ENCODE measurements around the gene ZNF326. TPM values are rescaled to one million over a fixed set of nuclear protein-coding genes. Genes with fewer than 3 reads are reported as not detected.

The ZNF326 gene
- total RNA-seq, 1 donor = 15.2 TPM

DNA sequence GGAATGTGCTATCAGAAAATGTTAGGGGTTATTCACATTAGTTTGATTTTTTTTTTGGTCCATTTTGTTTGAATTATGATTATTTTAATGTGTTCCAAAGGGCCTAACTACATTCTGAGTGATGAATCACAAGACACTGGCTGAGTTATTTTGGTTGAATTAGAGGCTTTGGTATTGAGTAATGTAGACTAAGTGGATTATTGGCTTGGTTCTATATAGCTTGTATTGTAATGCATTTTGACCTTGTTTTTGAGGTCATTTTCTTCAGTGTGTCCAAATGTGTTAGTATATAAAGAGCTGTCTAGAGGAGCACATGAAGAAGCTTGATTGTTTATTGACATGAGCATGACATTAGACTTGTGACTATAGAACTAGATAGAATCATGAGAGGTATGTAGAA lies 3.4 kb downstream of the ZNF326 start:
- H3K4me3 ChIP-seq (ENCODE audit: low read depth, low read length) = no peak overlapping the region
- DNase-seq (ENCODE audit: low read depth) = peak; percentile 46
- TF ChIP-seq, protein P1, sequence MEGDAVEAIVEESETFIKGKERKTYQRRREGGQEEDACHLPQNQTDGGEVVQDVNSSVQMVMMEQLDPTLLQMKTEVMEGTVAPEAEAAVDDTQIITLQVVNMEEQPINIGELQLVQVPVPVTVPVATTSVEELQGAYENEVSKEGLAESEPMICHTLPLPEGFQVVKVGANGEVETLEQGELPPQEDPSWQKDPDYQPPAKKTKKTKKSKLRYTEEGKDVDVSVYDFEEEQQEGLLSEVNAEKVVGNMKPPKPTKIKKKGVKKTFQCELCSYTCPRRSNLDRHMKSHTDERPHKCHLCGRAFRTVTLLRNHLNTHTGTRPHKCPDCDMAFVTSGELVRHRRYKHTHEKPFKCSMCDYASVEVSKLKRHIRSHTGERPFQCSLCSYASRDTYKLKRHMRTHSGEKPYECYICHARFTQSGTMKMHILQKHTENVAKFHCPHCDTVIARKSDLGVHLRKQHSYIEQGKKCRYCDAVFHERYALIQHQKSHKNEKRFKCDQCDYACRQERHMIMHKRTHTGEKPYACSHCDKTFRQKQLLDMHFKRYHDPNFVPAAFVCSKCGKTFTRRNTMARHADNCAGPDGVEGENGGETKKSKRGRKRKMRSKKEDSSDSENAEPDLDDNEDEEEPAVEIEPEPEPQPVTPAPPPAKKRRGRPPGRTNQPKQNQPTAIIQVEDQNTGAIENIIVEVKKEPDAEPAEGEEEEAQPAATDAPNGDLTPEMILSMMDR (IDR thresholded peaks at IDR 0.05; ENCODE audit: insufficient read depth, low read length) = no peak

DNA sequence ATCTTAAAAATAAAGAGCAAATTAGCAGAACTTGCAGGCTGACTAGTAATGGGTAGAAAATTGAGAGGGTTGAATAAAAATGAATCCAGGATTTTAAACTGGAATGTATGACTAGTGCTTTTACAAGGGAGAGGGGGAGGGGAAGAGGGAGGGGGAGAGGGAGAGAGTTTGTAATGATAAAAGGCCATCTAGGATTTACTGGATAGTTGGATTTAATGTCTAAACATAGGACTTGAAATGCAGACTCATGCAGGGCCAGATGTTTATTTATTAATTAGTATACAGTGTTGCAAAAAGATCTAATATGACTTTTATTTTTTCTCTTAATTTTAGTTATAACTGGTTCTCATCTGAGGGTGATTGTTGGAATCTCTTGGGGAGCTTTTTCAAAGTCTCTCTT lies 4.3 kb downstream of the ZNF326 start:
- no peak overlapping the region for H3K4me3 ChIP-seq (ENCODE audit: low read depth, low read length)
- TF ChIP-seq, protein P1 (IDR thresholded peaks at IDR 0.05; ENCODE audit: insufficient read depth, low read length) = no peak
- no peak for DNase-seq (ENCODE audit: low read depth)

DNA sequence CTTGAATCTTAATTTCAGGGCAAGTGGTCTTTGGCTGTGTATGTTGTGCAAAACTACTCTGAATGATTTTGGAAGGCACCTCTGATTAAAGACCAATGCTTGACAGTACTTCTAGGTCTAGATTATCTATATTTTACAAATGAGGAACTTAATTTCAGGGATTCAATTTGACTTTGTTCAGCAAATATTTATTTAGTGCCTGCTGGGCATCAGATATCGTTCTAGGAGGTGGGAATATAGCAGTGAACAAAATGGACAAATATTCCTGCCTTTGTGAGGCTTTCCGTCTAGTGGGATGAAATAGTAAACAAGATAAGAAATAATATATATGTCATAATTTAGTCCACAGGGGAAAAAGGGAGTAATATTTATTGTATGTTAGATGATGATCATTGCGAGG lies 4.7 kb downstream of the ZNF326 start:
- TF ChIP-seq, protein P1 (IDR thresholded peaks at IDR 0.05; ENCODE audit: insufficient read depth, low read length) = no peak
- no peak for DNase-seq (ENCODE audit: low read depth)
- no peak overlapping the region for H3K4me3 ChIP-seq (ENCODE audit: low read depth, low read length)

DNA sequence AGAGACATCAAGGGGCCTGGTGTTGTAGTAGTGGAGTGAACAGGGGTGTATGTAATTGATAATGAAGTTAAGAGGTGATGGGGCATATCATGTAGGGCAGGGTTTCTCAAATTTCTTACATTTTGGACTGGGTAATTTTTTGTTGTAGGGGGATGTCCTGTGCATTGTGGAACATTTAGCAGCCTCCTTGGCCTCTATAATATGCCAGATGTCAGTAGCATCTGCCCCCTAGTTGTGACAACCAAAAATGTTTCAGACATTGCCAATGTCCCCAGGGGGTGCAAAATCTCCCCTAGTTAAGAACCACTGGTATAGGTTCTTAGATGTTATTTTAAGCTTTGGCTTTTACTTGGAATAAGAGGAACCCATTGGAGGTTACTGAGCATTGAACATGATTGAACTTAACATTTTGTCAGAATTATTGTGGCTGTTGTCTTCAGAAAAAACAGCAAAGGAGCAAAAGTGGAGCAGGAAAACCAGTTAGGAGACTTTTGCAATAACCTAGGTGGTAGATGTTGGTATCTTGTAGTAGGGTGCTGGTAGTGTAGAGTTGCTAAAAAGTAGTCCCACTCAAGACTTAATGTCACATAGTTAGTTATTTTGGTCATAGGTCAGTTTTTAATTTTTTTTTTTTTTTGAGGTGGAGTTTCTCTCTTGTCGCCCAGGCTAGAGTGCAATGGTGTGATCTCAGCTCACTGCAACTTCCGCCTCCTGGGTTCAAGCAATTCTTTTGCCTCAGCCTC lies 6.2 kb downstream of the ZNF326 start:
- DNase-seq (ENCODE audit: low read depth) = no peak
- H3K4me3 ChIP-seq (ENCODE audit: low read depth, low read length) = no peak overlapping the region
- TF ChIP-seq, protein P1 (IDR thresholded peaks at IDR 0.05; ENCODE audit: insufficient read depth, low read length) = no peak

DNA sequence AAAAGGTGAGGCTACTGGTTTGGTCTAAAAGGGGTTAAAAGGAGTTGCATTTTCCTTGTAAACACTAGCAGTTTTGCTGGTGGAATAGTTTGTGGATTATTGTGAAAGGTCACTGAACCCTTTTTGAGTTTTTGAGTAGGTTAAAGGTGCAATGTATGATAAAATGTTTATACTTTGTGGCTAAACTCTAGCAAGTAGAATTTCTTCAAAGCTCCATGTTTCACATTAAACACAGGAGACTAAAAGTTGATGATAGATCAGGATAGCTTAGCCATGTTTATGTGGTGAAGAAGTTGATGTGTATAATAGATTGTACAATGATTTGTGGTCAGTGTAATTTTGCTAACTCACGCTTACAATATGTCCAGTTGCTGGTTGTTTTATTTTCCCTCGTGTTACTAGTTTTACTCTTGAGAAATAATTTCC lies 13.1 kb downstream of the ZNF326 start:
- TF ChIP-seq, protein P1 (IDR thresholded peaks at IDR 0.05; ENCODE audit: insufficient read depth, low read length) = no peak
- DNase-seq (ENCODE audit: low read depth) = no peak
- no peak overlapping the region for H3K4me3 ChIP-seq (ENCODE audit: low read depth, low read length)

DNA sequence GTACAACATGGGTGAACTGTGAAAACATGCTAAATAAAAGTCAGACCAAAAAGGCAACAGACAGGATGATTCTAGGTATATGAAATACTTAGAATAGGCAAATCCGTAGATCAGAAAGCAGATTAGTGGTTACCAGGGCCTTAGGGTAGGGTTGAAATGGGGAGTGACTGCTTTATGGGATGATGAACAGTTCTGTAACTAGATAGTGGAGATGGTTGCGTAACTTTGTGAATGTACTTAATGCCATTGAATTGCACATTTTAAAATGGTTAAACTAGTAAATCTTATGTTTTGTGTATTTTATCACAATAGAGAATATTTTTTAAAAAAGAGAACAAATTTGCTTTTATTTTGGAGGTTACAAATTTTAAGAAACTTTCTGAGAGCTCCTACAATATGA lies 17.4 kb downstream of the ZNF326 start:
- no peak for DNase-seq (ENCODE audit: low read depth)
- TF ChIP-seq, protein P1 (IDR thresholded peaks at IDR 0.05; ENCODE audit: insufficient read depth, low read length) = no peak
- H3K4me3 ChIP-seq (ENCODE audit: low read depth, low read length) = no peak overlapping the region

DNA sequence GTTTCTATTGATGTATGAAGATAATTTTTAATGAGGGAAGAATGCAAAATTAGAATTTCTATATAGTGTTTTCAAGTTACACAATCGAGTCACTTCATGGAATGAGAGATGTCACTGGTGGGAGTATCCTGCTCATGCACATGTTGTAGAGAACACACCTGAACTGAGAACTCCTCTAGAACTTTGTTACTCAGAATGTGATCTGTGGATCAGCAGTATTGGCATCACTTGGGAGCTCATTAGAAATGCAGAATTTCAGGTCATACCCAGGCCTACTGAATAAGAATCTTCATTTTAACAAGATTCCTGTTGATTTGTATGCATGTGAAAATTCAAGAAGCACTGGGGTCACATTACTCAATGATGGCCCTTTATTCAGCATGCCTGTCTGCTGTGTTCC lies 28.8 kb downstream of the ZNF326 start:
- no peak overlapping the region for H3K4me3 ChIP-seq (ENCODE audit: low read depth, low read length)
- DNase-seq (ENCODE audit: low read depth) = no peak
- TF ChIP-seq, protein P1 (IDR thresholded peaks at IDR 0.05; ENCODE audit: insufficient read depth, low read length) = no peak
